ENCODE data around the gene ATP9A.

- peak; percentile 34 to 78 (median 66) for TF ChIP-seq CTCF (IDR thresholded peaks at IDR 0.05)
- TF ChIP-seq POLR2A (IDR thresholded peaks at IDR 0.05), result no peak
Observed at GRCh38 chr20:51639206-51639832, 128.9 kb downstream of the ATP9A start.

Measured in body of pancreas (tissue), 4 donors.